ENCODE measurements around the gene CEMIP. TPM values are rescaled to one million over a fixed set of nuclear protein-coding genes. Genes with fewer than 3 reads are reported as not detected.

Gene CEMIP
- total RNA-seq, 4 donors from 2014 or later: 0.21 to 1.4 (median 1.2) TPM; not detected in 1

GRCh38 chr15:80878242-80878866 lies 99.2 kb downstream of the CEMIP start:
- Histone ChIP-seq H3K4me3 (no peak overlapping the region), H3K36me3 (no peaks in the 10 kb centered on the region), H3K4me1 (peaks cover 0 to 14% (median 3%) of the 10 kb centered on the region in 4 donors), H3K27me3 (no peaks in the 10 kb centered on the region), H3K9me3 (no peaks in the 10 kb centered on the region), H3K27ac (no peak overlapping the region)
- 89 to 97% methylated on average over 3 of the region's 3 CpGs for WGBS, 2 donors
- no peak for DNase-seq (ENCODE audit: low spot score in 2 of 2)
- TF ChIP-seq POLR2A (IDR thresholded peaks at IDR 0.05) (no peak), EP300 (IDR thresholded peaks at IDR 0.05) (no peak), CTCF (IDR thresholded peaks at IDR 0.05) (no peak)

- Histone ChIP-seq H3K36me3 (no peaks in the 10 kb centered on the region), H3K4me1 (peaks cover 0 to 14% (median 3%) of the 10 kb centered on the region in 4 donors), H3K27ac (no peak overlapping the region), H3K27me3 (no peaks in the 10 kb centered on the region), H3K9me3 (no peaks in the 10 kb centered on the region), H3K4me3 (no peak overlapping the region)
- no peak for TF ChIP-seq POLR2A (IDR thresholded peaks at IDR 0.05)
- TF ChIP-seq EP300 (IDR thresholded peaks at IDR 0.05): no peak
- no peak for TF ChIP-seq CTCF (IDR thresholded peaks at IDR 0.05)
- DNase-seq (ENCODE audit: low spot score in 2 of 2): no peak
- 94 to 97% methylated on average over 2 of the region's 2 CpGs for WGBS, 2 donors
These were observed 99.7 kb downstream of the CEMIP start for GRCh38 chr15:80878867-80879250.

GRCh38 chr15:80880086-80880485 lies 100.9 kb downstream of the CEMIP start:
- Histone ChIP-seq H3K27ac (no peak overlapping the region), H3K36me3 (no peaks in the 10 kb centered on the region), H3K9me3 (no peaks in the 10 kb centered on the region), H3K27me3 (no peaks in the 10 kb centered on the region), H3K4me1 (peaks cover 0 to 14% (median 3%) of the 10 kb centered on the region in 4 donors), H3K4me3 (no peak overlapping the region)
- 68 to 74% methylated on average over 3 of the region's 3 CpGs for WGBS, 2 donors
- TF ChIP-seq CTCF (IDR thresholded peaks at IDR 0.05): no peak
- no peak for TF ChIP-seq EP300 (IDR thresholded peaks at IDR 0.05)
- TF ChIP-seq POLR2A (IDR thresholded peaks at IDR 0.05): no peak
- DNase-seq (ENCODE audit: low spot score in 2 of 2): no peak

- TF ChIP-seq EP300 (IDR thresholded peaks at IDR 0.05): no peak
- no peak for TF ChIP-seq CTCF (IDR thresholded peaks at IDR 0.05)
- TF ChIP-seq POLR2A (IDR thresholded peaks at IDR 0.05): no peak
These were observed 104.5 kb downstream of the CEMIP start for GRCh38 chr15:80883641-80884040.

GRCh38 chr15:80885016-80885579 lies 105.9 kb downstream of the CEMIP start:
- TF ChIP-seq POLR2A (IDR thresholded peaks at IDR 0.05) (no peak), EP300 (IDR thresholded peaks at IDR 0.05) (peak in 1 of 2 donors; percentile 14), CTCF (IDR thresholded peaks at IDR 0.05) (no peak)
- no peaks in the 10 kb centered on the region for H3K27me3 ChIP-seq
- H3K36me3 ChIP-seq: no peaks in the 10 kb centered on the region
- peaks cover 0 to 3% (median 0%) of the 10 kb centered on the region in 4 donors for H3K4me1 ChIP-seq
- H3K27ac ChIP-seq: no peak overlapping the region
- no peak overlapping the region for H3K4me3 ChIP-seq
- WGBS, 2 donors: 69 to 79% methylated on average over 6 of the region's 6 CpGs
- no peak for DNase-seq (ENCODE audit: low spot score in 2 of 2)
- H3K9me3 ChIP-seq: no peaks in the 10 kb centered on the region

More at GRCh38 chr15:80883641-80884040, 104.5 kb downstream of the CEMIP start:
- no peak overlapping the region for H3K4me3 ChIP-seq
- no peak overlapping the region for H3K27ac ChIP-seq
- DNase-seq (ENCODE audit: low spot score in 2 of 2): no peak
- WGBS, 2 donors: 79 to 85% methylated on average over 2 of the region's 2 CpGs
- H3K36me3 ChIP-seq: no peaks in the 10 kb centered on the region
- H3K4me1 ChIP-seq: peaks cover 0 to 3% (median 0%) of the 10 kb centered on the region in 4 donors
- no peaks in the 10 kb centered on the region for H3K9me3 ChIP-seq
- no peaks in the 10 kb centered on the region for H3K27me3 ChIP-seq
